ENCODE data around the gene CDK14. TPM values are rescaled to one million over a fixed set of nuclear protein-coding genes. Genes with fewer than 3 reads are reported as not detected.

CDK14 gene
- total and polyA plus RNA-seq, 11 donors, result 2.9 to 37.7 (median 21.3) TPM

- ATAC-seq, result no peak
- intact Hi-C loops (cut with DNase I), result no loop called here
- no peak overlapping the region for H3K27ac ChIP-seq
- no peaks in the 10 kb centered on the region for H3K9me3 ChIP-seq
- no peaks in the 10 kb centered on the region for H3K36me3 ChIP-seq
- DNase-seq, result no peak
- TF ChIP-seq POLR2A (IDR thresholded peaks at IDR 0.05) (no peak), CTCF (IDR thresholded peaks at IDR 0.05) (no peak)
- 67 to 93% (median 76%) methylated on average over 4 of the region's 4 CpGs for WGBS, 4 donors
- H3K4me1 ChIP-seq, result peaks cover 0 to 4% (median 0%) of the 10 kb centered on the region in 12 donors
- H3K4me3 ChIP-seq, result no peak overlapping the region
- no peaks in the 10 kb centered on the region for H3K27me3 ChIP-seq
Observed at GRCh38 chr7:91135703-91136430, 539.7 kb downstream of the CDK14 start.

DNA sequence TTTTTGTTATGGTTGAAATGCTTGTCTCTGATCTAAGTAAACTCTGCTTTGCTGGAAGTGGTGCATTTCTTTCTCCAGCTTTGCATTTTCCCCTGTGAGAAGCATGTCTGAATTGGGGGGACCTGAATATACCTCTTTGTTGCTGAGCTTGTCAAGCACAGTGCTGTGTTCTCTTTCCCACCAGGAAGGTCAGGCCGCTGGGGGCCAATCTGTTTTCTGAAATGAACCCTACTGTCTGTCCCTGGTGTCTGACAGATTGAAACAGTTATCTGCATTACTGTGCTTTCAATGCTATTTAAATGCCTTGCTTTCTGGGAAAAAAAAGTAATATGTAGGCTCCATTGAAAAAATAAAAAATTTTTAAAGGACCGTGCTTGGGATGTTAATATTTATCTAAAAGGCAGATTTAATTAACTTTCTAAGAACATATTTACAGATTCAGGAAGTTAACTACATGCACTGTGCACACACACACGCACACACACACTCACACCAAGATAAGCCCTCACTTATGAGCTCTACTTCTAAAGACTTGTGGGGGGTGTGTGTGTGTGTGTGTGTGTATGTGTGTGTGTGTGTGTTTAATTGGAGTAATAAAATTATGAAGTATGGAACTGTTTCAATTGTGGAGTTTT lies 541.1 kb downstream of the CDK14 start:
- intact Hi-C loops (cut with DNase I), result no loop called here
- ATAC-seq, result no peak
- H3K27ac ChIP-seq, result no peak overlapping the region
- H3K27me3 ChIP-seq, result no peaks in the 10 kb centered on the region
- peaks cover 0 to 4% (median 0%) of the 10 kb centered on the region in 12 donors for H3K4me1 ChIP-seq
- no peak for TF ChIP-seq CTCF (IDR thresholded peaks at IDR 0.05)
- H3K9me3 ChIP-seq, result no peaks in the 10 kb centered on the region
- 73 to 79% (median 77%) methylated on average over 3 of the region's 3 CpGs for WGBS, 4 donors
- no peak for DNase-seq
- H3K36me3 ChIP-seq, result no peaks in the 10 kb centered on the region
- no peak overlapping the region for H3K4me3 ChIP-seq

GRCh38 chr7:91137788-91138368 lies 541.8 kb downstream of the CDK14 start:
- peaks cover 0 to 4% (median 0%) of the 10 kb centered on the region in 12 donors for H3K4me1 ChIP-seq
- no peak for TF ChIP-seq POLR2A (IDR thresholded peaks at IDR 0.05)
- no peak for TF ChIP-seq CTCF (IDR thresholded peaks at IDR 0.05)
- intact Hi-C loops (cut with DNase I), result no loop called here
- no peak for ATAC-seq
- no peak overlapping the region for H3K4me3 ChIP-seq
- 90 to 96% (median 92%) methylated on average over 1 of the region's 1 CpG for WGBS, 4 donors
- no peak overlapping the region for H3K27ac ChIP-seq
- DNase-seq, result no peak
- H3K27me3 ChIP-seq, result no peaks in the 10 kb centered on the region
- H3K36me3 ChIP-seq, result no peaks in the 10 kb centered on the region
- H3K9me3 ChIP-seq, result no peaks in the 10 kb centered on the region

GRCh38 chr7:91140286-91140685 lies 544.2 kb downstream of the CDK14 start:
- Histone ChIP-seq H3K27me3 (no peaks in the 10 kb centered on the region), H3K4me1 (peaks cover 0 to 4% (median 0%) of the 10 kb centered on the region in 12 donors), H3K36me3 (no peaks in the 10 kb centered on the region), H3K4me3 (no peak overlapping the region), H3K9me3 (no peaks in the 10 kb centered on the region), H3K27ac (no peak overlapping the region)
- intact Hi-C loops (cut with DNase I), result no loop called here
- DNase-seq, result no peak
- TF ChIP-seq CTCF (IDR thresholded peaks at IDR 0.05) (no peak), POLR2A (IDR thresholded peaks at IDR 0.05) (no peak)
- 88 to 97% (median 95%) methylated on average over 2 of the region's 2 CpGs for WGBS, 4 donors
- ATAC-seq, result no peak

Data from heart left ventricle (tissue), 16 donors.